HG03045 (cell line): ENCODE results near the gene MEIOB.
"Not testable (repeated sequence)": the region's sequence is repeated elsewhere in the genome, so short reads cannot be mapped to it uniquely, and the experiment has no call there.

Experiments used
- ATAC-seq: cut with Tn5 transposase; IDR thresholded peaks from one replicate; pipeline ENCODE4 v1.9.1; 2021; ENCODE audit warnings: mild to moderate bottlenecking, moderate library complexity; ENCODE audit not compliant: unreplicated experiment

Gene MEIOB, protein sequence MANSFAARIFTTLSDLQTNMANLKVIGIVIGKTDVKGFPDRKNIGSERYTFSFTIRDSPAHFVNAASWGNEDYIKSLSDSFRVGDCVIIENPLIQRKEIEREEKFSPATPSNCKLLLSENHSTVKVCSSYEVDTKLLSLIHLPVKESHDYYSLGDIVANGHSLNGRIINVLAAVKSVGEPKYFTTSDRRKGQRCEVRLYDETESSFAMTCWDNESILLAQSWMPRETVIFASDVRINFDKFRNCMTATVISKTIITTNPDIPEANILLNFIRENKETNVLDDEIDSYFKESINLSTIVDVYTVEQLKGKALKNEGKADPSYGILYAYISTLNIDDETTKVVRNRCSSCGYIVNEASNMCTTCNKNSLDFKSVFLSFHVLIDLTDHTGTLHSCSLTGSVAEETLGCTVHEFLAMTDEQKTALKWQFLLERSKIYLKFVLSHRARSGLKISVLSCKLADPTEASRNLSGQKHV

DNA sequence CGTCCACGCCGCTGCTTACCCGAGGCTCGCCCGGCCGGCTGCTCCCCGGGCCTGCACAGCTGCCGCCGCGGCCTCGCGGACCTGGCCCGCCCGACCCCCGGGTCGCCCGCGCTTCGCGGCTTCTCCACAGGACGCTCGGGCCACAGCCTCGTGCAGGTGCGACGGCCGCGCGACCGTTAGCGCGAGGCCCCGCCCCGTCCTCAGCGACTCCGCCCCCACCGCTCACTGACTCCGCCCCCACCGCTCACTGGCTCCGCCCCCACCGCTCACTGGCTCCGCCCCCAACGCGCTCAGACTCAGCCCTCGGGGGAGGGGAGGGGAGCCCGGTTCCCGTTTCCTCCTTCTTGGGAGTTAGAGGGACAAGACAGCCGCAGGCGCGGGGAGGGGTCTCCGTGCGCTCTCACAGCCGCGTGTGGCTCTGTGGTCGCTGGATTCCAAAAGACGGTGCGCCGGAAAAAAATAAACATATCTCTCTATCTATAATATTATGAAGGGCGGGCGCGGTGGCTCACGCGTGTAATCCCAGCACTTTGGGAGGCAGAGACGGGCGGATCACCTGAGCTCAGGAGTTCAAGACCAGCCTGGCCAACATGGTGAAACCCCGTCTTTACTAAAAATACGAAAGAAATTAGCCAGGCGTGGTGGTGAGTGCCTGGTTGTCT is at the start of gene MEIOB:
Gene MEIOB (minus strand): TSS at position 191 of the 662 bp plus-strand sequence. CDS start 3,989 bp downstream, outside the sequence.
- ATAC-seq, result no peak

DNA sequence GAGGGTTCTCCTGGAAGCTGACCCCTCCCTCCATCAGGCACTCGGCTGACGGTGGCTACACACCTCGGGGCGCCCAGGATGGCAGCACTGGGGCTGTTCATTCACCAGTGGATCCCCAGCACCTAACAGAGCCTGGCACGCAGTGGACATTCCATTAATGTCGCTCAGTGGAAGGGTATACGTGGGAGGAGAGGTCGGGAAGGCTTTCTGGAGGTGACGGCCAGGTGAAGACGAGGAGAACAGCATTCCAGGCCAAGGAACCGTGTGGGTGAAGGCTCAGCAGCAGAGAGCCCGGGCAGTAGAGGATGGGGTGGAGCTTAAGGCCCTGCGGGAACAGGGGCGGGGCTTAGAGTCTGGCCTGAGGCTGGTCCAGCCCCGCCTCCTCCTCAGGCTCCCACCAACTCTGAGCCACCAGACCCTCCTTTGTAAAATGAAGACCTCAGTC is 48.8 kb upstream of the MEIOB start:
- ATAC-seq, result no peak

DNA sequence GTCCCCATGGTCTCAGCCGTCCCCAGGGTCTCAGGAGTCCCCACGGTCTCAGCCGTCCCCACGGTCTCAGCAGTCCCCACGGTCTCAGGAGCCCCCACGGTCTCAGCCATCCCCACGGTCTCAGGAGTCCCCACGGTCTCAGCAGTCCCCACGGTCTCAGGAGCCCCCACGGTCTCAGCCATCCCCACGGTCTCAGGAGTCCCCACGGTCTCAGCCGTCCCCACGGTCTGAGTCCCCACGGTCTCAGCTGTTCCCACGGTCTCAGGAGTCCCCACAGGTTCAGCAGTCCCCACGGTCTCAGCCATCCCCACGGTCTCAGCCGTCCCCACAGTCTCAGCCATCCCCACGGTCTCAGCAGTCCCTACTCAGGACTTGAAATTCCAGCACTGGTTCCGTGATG is 48.2 kb upstream of the MEIOB start:
- ATAC-seq, result not testable (repeated sequence)

DNA sequence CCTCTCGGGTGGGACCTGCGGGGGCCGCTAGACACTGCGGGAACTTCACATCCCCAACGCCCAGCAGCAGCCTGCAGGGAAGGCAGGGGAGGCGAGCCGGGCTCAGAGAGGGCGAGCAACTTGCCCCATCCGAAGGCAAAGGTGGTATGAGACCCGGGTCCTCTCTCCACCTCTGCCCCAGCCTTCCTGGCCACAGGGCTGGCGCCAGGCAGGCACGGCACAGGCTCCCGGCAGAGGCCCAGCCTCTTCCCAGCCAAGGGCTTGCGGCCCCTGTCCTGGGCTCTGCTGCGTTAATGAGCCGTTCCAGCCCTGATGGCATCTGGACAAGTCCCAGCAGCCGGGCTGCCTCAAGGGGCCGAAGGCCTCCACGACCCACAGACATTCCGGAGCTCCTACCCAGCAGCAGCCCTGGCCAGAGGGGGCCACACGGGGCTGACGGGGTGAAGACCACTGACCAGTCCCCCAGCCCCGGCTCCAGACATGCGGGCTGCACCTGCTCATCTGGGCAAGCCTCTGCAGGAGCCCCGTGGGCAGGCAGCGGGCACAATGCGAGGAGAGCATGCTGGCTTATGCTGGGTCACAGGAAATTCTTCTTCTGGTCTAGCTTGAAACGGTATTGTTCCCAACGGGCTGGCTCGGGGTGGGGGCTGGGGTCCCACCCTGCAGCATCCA is 47.5 kb upstream of the MEIOB start:
- ATAC-seq, result no peak

DNA sequence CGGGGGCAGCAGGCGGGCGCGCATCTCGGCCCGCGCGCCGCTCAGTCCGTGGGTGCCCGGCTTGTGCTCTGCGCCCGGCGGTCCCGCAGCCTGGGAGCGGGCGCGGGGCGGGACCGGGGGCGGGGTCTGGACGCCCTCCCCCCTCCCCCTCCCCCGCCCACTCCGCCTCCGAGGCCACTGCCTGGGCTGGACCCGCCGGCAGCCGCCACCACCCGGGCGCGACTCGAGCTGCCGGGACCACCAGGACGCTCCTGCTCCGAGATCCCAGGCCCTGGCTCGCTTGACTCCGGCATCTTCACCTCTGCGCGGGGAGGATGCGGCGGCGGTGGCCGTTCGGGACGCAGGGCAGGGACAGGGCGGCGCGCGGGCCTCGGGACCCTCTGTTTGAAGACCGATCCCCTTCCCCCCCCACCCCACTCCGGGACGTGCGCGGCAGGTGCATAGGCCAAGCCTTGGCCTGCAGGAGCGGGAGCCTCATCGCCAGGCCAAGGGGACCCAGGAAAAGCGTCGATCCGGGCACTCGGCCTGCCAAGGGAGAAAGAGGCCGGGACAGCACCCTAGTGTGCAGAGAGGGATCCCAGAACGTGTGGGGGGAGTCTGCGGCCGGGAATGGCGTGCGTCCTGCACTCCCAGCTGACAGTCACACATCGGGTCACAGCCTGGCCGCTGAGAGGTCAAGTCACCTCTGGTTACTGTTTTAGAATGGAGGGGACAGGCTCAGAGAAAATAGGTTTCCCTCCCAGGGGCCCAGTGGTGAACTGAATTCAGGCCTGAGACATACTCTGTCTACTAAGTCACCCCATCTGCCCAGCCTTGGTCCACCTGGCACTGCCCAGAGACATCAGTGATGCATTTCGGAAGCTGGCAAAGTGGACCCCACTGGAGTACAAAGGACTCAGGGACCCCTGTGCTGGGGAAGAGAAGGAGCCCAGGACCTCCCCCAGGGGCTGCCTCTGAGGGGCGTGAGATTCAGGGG is 46.7 kb upstream of the MEIOB start, which contains the start of gene HS3ST6:
Gene HS3ST6 (minus strand): TSS at position 65 of the 976 bp plus-strand sequence. CDS start 92 bp downstream, outside the sequence.
- ATAC-seq, result no peak

DNA sequence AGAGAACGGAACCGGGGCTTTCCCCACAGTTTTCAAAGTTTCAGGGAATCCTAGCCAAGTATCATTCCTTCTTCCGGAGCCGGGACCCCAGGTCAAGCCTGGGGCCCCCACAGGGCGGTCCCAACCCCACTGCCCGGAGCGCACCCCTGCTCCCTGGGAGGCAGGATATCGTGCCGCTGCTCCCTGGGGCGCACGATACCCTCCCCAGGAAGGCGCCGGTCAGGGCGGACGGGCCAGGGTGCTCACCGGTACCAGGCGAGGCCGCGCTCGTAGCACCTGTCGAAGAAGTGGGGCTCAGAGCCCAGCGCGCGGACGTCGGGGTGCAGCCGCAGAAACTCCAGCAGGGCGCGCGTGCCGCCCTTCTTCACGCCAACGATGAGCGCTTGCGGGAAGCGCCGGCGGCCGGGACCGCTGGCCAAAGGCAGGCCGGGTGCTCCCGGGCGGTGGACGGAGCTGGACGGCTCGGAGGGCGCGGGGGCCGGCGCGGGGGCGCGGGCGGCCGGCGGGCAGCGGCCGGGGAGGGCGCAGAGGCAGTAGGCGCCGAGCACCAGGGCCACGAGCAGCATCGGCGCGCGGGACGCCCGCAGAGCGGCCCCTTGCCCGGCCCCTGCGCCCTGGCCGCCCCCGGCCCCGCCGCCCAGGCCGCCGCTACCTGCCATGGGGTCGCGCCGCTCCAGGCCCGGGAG is 45.8 kb upstream of the MEIOB start:
- ATAC-seq, result no peak

DNA sequence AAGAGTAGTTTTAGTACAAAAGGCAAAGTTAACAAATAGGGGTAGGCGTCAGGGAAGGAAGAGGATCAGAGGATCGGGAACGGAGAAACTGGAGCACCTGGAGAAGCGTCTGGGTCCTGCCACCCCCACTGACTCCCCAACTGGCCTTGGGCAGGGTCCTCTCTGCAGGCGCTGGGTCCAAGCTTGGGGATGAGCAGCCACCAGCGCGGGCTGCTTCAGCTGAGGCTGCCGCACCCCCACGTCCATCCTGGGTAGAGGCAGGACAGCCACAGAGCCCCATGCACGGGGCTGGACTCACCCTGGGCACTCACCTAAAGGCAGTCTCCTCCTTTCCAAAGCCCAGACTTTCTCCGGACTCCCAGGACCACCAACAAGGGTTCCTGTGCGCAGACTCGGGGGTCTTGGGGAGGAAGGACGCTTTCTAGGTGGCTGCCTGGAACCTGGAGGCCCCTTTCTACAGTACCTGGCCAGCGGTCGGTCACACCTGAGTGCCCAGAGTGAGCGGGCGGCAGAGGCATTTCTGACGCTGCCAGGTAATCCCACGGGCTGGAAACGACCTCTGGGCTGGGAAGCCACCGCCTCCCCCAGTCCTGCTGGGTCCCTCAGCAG is 45.2 kb upstream of the MEIOB start:
- no peak for ATAC-seq

DNA sequence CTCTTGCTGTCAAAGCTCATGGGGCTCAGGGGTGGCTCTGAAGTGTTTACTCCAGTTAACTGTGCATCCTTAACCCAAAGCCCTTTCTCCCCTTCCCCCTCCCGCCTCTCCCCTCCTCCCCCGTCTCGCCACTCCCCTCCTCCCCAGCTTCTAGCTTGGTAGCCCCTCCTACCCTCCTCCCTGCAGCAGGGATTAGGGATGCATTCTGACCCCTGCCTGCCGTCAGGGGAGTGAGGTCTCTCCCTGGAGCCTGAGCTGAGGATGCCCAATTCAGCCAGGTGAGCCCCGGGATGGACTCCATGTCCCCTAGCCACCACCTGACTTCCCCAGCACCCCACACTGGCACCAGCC is 44.7 kb upstream of the MEIOB start:
- ATAC-seq, result no peak

DNA sequence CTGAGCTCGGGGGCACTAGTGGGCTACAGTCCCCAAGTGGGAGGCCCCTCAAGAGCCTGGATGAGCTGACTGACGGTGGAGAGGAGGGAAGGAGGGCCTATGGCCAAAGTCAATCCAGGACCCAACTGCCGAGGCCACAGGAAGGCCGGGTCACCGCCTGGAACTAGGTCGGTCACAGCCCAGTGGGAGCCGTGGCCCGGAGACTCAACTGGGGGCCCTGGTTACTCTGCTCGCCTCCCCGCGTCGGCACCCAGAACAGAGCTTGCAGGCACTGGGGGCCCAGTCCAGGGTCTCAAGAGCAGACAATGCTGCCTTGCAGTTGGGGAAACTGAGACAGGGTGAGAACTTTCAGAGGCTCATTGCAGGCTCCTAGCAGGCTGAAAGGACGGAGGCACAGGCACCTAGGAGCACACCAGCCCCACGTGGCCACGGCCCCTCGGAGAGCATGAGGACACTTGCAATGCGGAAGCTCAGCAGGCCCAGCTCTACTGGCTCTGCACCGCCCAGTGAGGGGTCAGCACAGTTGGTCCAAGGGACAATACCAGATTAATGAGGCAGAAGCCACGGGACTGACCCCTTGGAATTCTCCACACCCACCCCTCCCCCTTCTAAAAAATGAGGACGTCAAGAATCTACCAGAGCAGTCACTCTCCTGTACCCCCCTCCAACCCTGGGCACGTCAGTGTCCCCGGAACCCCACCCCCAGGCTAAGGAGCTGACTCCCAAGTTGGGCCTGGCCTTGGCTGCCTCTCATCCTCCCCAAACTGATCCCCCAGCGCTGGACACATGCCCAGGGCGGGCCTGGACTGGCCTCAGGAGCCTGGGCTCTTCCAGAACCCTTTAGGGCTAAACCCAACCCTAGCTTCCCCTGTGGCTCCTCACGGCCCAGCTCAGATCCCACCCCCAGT is 44.0 kb upstream of the MEIOB start:
- no peak for ATAC-seq

DNA sequence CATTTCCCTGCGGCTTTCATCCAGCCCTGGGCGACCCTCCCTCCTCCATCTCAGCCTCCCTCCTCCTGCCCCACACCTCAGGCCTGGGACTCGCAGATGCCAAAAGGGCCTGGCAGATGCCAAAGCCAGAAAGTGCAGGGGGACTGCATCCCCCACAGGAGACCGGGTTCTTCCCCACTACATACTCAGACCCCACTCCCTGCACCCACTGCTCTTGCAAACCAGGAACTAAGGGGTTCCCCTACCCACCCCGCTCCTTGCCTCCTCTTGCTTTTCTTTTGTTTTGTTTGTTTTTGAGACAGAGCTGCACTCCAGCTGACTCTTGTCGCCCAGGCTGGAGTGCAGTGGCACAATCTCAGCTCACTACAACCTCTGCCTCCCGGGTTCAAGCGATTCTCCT is 43.0 kb upstream of the MEIOB start:
- ATAC-seq, result no peak

DNA sequence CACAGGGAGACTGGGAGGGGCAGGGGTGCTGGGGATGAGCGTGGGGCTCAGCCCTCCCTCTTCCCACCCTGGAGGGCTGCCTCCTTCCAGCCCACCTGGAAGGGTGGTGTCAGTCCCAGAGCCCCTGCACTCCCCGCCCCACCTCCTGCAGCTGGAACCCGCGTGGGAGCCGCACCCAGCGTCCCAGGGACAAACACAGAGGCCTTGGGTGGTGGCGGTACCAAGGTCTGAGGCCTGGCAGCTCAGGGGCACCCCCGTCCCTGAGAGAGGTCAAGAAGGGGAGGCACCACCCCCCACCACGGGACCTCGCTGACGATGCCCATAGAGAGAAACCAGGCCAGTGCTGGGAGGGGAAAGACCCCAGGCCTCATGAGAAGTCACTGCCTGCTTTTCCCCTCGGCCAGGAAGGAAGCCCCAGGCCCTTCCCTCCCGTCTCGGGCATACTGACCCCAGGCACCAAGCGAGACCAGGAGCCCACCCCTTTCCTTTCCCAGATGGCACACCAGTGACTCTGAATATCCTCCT is 42.2 kb upstream of the MEIOB start:
- ATAC-seq, result no peak

DNA sequence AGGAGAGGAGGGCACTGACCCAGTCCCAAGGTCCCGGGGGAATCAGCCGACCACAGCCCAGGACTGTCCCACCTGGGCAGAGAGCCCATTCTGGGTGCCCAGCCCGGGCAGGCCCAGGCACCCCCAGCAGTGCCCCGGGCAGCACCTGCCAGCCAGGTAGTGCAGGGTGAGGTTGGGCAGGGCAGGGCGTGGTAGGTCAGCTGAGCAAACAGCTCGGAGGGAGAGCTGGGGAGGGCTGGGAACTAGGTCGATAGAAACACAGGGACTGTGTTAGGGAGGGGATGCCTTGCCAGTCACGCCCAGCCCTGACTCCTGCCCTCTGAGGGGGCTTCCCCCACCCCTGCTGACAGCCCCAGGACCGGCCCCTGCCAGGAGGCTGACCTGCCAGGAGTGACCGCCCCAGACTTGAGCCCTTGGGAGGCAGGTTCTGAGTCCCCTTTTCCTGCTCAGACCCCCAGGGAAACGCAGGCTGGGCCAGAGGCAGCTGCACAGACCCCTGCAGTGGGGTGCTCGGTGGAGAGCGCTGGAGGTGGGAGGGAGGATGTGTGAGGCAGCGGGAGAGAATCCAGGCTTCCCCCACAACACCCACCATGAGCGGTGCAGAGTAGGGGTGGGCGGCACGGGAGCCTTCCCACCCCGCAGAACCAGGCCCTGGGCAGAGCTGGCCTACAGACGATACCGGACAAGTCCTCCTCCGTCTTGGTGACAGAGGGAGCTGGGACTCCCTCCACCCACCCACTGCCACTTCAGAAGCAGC is 41.5 kb upstream of the MEIOB start:
- no peak for ATAC-seq

DNA sequence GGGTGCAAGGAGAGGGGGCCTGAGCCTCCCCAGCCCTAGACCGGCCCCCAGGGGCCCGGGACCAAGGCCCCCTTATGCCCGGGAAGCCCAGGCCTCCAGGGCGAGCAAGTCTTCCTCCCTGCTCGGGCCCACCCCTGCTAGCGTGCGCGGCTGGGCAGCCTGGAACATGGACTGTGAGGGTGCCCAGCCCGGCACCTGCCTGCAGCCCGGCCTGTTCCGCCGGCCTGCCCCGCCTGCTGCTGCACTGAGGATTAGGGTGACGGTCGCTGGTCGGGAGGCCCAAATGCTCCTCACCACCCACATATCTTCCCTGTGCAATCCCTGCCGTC is 40.2 kb upstream of the MEIOB start:
- no peak for ATAC-seq

DNA sequence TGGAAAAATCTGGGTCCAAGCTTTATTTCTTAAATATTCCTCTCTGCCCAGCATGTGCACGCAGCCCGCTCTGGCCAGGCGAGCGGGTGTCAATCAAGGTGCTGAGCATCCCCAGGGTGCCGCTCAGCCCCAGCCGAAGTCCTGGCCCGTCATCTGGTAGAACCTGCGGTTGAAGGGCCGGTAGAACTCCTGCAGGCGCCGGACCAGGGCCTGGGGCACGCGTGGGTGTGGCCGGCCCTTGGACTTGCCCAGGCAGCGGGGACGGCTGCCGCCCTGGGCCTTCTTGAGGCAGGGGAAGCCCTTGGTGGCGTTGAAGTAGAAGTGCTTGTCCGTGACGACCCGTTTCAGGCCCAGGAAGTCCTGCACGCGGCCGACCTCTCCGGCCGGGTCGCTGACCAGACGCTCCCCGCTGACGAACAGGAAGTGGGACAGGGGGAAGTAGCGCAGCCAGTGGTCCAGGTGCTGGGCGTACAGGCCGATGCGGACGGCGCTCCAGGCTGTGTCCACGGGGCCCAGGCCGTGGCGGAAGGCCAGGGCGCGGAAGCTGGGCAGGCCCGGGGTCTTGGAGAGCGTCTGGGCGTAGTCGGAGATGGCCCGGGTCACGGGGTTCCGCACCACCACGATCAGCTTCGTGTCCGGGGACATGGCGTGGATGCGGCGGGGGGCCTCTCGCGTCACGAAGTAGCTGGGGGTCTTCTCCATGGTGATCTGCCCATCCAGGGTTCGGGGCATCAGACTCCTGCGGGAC is 39.7 kb upstream of the MEIOB start:
- no peak for ATAC-seq

DNA sequence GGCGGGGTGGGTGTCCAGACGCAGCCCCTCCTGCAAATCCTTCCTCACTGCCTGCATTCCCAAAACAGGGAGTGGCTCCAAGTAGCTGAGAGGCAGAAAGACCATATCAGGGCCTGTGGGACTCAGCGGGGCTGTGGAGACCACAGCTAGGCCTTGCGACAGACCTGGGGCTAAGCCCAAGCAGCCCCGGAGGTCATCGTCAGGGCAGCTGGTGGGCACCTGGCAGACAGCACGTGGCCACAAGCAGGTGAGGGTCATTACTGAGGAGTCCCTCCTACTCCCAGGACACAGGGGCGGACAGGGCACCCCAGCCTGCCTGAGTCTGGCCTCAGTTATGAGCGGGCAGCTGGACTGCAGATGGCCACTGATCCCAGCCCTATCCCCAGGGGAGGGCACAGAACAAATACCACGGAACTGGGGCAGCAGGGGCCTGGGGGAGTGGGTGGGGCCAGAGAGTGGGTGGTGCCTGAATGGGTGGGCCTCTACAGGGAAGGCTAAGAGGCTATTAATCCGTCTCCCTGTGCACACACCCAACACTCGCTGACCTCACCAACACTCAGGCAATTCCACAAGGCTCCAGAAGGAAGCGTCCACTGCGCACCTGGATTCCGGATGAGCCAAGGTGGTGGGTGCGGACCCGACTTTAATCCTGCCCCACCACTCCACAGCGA is 37.7 kb upstream of the MEIOB start:
- ATAC-seq, result no peak

DNA sequence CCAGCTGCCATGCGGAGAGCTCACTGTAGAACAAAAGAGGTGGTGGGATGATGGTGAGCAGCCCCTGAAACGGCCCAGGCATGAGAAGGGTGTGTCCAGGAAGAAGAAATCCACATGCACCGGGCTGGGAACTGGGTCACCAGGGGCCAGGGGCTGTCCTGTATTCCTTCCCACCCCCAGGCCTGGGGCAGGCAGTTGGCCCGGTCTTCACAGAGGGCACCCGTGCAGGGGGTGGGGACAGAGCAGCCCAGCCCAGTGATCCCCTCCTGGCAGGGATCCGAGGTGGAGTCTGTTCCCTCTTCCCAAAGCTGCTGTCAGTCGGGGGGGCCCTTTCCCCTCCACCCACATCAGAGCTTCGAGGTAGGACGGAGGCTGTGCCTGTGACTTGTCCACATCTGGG is 37.0 kb upstream of the MEIOB start:
- ATAC-seq, result no peak
